ENCODE measurements around the gene PTGER1. TPM values are rescaled to one million over a fixed set of nuclear protein-coding genes. Genes with fewer than 3 reads are reported as not detected.
"Not testable (repeated sequence)": the region's sequence is repeated elsewhere in the genome, so short reads cannot be mapped to it uniquely, and the experiment has no call there.

PTGER1 gene
- total RNA-seq, 1 experiment from 2014 or later: 1.7 TPM

- no peak for DNase-seq
- Histone ChIP-seq H3K27ac (no peak overlapping the region), H3K9me3 (replicated peaks) (no peaks in the 10 kb centered on the region), H3K4me3 (no peak overlapping the region), H3K4me1 (0 out of 2 replicates have a peak, but pooled peaks cover 3% of the 10 kb centered on the region), H3K27me3 (no peaks in the 10 kb centered on the region), H3K36me3 (peaks cover 10% of the 10 kb centered on the region)
These were observed 1.8 kb downstream of the PTGER1 start for GRCh38 chr19:14473073-14473977.

- no peak overlapping the region for H3K4me3 ChIP-seq
- H3K27ac ChIP-seq: no peak overlapping the region
- no peaks in the 10 kb centered on the region for H3K9me3 ChIP-seq (replicated peaks)
- H3K4me1 ChIP-seq: 0 out of 2 replicates have a peak, but pooled peaks cover 3% of the 10 kb centered on the region
- DNase-seq: no peak
- H3K36me3 ChIP-seq: peaks cover 7% of the 10 kb centered on the region
- H3K27me3 ChIP-seq: no peaks in the 10 kb centered on the region
These were observed 2.8 kb downstream of the PTGER1 start for GRCh38 chr19:14472202-14472938.

- Histone ChIP-seq H3K9me3 (replicated peaks) (no peaks in the 10 kb centered on the region), H3K36me3 (peaks cover 7% of the 10 kb centered on the region), H3K27me3 (no peaks in the 10 kb centered on the region), H3K4me1 (0 out of 2 replicates have a peak, but pooled peaks cover 3% of the 10 kb centered on the region), H3K4me3 (no peak overlapping the region), H3K27ac (no peak overlapping the region)
- no peak for DNase-seq
These were observed 3.5 kb downstream of the PTGER1 start for GRCh38 chr19:14471436-14472187.

- Histone ChIP-seq H3K4me1 (no peaks in the 10 kb centered on the region), H3K9me3 (replicated peaks) (no peaks in the 10 kb centered on the region), H3K27me3 (no peaks in the 10 kb centered on the region), H3K36me3 (peaks cover 10% of the 10 kb centered on the region), H3K27ac (no peak overlapping the region), H3K4me3 (no peak overlapping the region)
- no peak for DNase-seq
These were observed 4.9 kb downstream of the PTGER1 start for GRCh38 chr19:14470031-14470876.

GRCh38 chr19:14467816-14468215, 7.3 kb downstream of the PTGER1 start:
- no peaks in the 10 kb centered on the region for H3K27me3 ChIP-seq
- H3K9me3 ChIP-seq (replicated peaks): no peaks in the 10 kb centered on the region
- H3K4me1 ChIP-seq: no peaks in the 10 kb centered on the region
- no peak for DNase-seq
- H3K36me3 ChIP-seq: peaks cover 16% of the 10 kb centered on the region
- H3K4me3 ChIP-seq: no peak overlapping the region
- H3K27ac ChIP-seq: no peak overlapping the region

- H3K4me1 ChIP-seq: no peaks in the 10 kb centered on the region
- no peak overlapping the region for H3K27ac ChIP-seq
- H3K4me3 ChIP-seq: no peak overlapping the region
- DNase-seq: no peak
- H3K9me3 ChIP-seq (replicated peaks): no peaks in the 10 kb centered on the region
- H3K36me3 ChIP-seq: peaks cover 16% of the 10 kb centered on the region
- no peaks in the 10 kb centered on the region for H3K27me3 ChIP-seq
These were observed 7.8 kb downstream of the PTGER1 start for GRCh38 chr19:14467391-14467790.

- Histone ChIP-seq H3K4me3 (no peak overlapping the region), H3K27ac (no peak overlapping the region), H3K9me3 (replicated peaks) (no peaks in the 10 kb centered on the region), H3K4me1 (no peaks in the 10 kb centered on the region), H3K27me3 (no peaks in the 10 kb centered on the region), H3K36me3 (peaks cover 17% of the 10 kb centered on the region; the same call in 1 of the 2 replicates)
- no peak for DNase-seq
These were observed 11.4 kb downstream of the PTGER1 start for GRCh38 chr19:14463747-14464146.

GRCh38 chr19:14462401-14462800, 12.8 kb downstream of the PTGER1 start:
- not testable (repeated sequence) for H3K4me3 ChIP-seq
- H3K36me3 ChIP-seq: peaks cover 13% of the 10 kb centered on the region; the same call in 1 of the 2 replicates

GRCh38 chr19:14460935-14461334, 14.2 kb downstream of the PTGER1 start:
- Histone ChIP-seq H3K4me1 (no peaks in the 10 kb centered on the region), H3K9me3 (replicated peaks) (no peaks in the 10 kb centered on the region), H3K36me3 (peaks cover 13% of the 10 kb centered on the region; the same call in 1 of the 2 replicates), H3K27me3 (no peaks in the 10 kb centered on the region), H3K4me3 (no peak overlapping the region), H3K27ac (no peak overlapping the region)
- no peak for DNase-seq

More at GRCh38 chr19:14462401-14462800, 12.8 kb downstream of the PTGER1 start:
- not testable (repeated sequence) for H3K4me1 ChIP-seq; H3K27ac ChIP-seq; H3K9me3 ChIP-seq (replicated peaks); DNase-seq; H3K27me3 ChIP-seq

- Histone ChIP-seq H3K4me3 (no peak overlapping the region), H3K27me3 (no peaks in the 10 kb centered on the region), H3K27ac (no peak overlapping the region)
These were observed 15.5 kb downstream of the PTGER1 start for GRCh38 chr19:14459703-14460102.

GRCh38 chr19:14452303-14452702, 22.9 kb downstream of the PTGER1 start:
- not testable (repeated sequence) for H3K27ac ChIP-seq; H3K4me1 ChIP-seq; DNase-seq; H3K27me3 ChIP-seq; H3K4me3 ChIP-seq; H3K9me3 ChIP-seq (replicated peaks)
- peaks cover 22% of the 10 kb centered on the region for H3K36me3 ChIP-seq

More at GRCh38 chr19:14459703-14460102, 15.5 kb downstream of the PTGER1 start:
- no peaks in the 10 kb centered on the region for H3K4me1 ChIP-seq
- no peaks in the 10 kb centered on the region for H3K9me3 ChIP-seq (replicated peaks)
- no peak for DNase-seq
- peaks cover 10% of the 10 kb centered on the region; the same call in 1 of the 2 replicates for H3K36me3 ChIP-seq

- Histone ChIP-seq H3K36me3 (peaks cover 34% of the 10 kb centered on the region), H3K9me3 (replicated peaks) (no peaks in the 10 kb centered on the region), H3K27me3 (no peaks in the 10 kb centered on the region), H3K4me3 (no peak overlapping the region), H3K4me1 (no peaks in the 10 kb centered on the region), H3K27ac (no peak overlapping the region)
- DNase-seq: no peak
These were observed 24.3 kb downstream of the PTGER1 start for GRCh38 chr19:14450876-14451275.

GRCh38 chr19:14450168-14450874, 24.8 kb downstream of the PTGER1 start:
- Histone ChIP-seq H3K27ac (no peak overlapping the region), H3K27me3 (no peaks in the 10 kb centered on the region), H3K36me3 (peaks cover 35% of the 10 kb centered on the region), H3K4me3 (no peak overlapping the region), H3K4me1 (no peaks in the 10 kb centered on the region), H3K9me3 (replicated peaks) (no peaks in the 10 kb centered on the region)
- peak; percentile 79 to 86 for DNase-seq
